Ovary (tissue), 9 donors: ENCODE data around the gene PADI6. TPM values are rescaled to one million over a fixed set of nuclear protein-coding genes. Genes with fewer than 3 reads are reported as not detected.

Experiments
- DNase-seq, 5 donors: peaks; one replicate each; pipeline ENCODE4 v3.0.0-alpha.2; 2019 to 2020
- H3K27ac ChIP-seq, 2 donors: fragments of 200-600 bp; one replicate each; pipeline versions ENCODE4 v1.5.1 to v1.8.0; 2019 to 2022
- H3K27me3 ChIP-seq: fragments of 200-600 bp; one replicate; pipeline ENCODE4 v1.8.0; 2022
- H3K36me3 ChIP-seq: fragments of 200-600 bp; sonication (generic); one replicate; pipeline ENCODE4 v1.5.1; 2019
- H3K4me1 ChIP-seq: one replicate; pipeline ENCODE4 v1.8.1; 2013; ENCODE audit warnings: mild to moderate bottlenecking, moderate library complexity; ENCODE audit not compliant: insufficient read depth
- H3K4me3 ChIP-seq: fragments of 200-600 bp; sonication (generic); one replicate; pipeline ENCODE4 v1.5.1; 2017
- H3K9me3 ChIP-seq, 2 donors: fragments of 200-600 bp in 1 of 2; sonication (generic) in 1 of 2; one replicate each; pipeline versions ENCODE4 v1.5.1 to v1.8.1; 2013 to 2019; ENCODE audit warnings: mild to moderate bottlenecking in 1 of 2, moderate library complexity in 1 of 2
- CTCF ChIP-seq, 3 donors: fragments of 450-650 bp in 2 of 3; fragments of 200-600 bp in 1 of 3; IDR thresholded peaks; one replicate each; pipeline versions ENCODE4 v1.5.1 to v1.8.0; 2016 to 2022; ENCODE audit warnings: antibody characterized with exemption in 3 of 3, mild to moderate bottlenecking in 1 of 3
- EP300 ChIP-seq: sonication (generic); formaldehyde crosslinking; IDR thresholded peaks from one replicate; pipeline ENCODE4 v1.6.1; 2017; ENCODE audit warnings: antibody characterized with exemption
- POLR2A ChIP-seq: fragments of 450-650 bp; IDR thresholded peaks from one replicate; pipeline ENCODE4 v1.6.1; 2017; ENCODE audit warnings: antibody characterized with exemption, mild to moderate bottlenecking, moderate library complexity
- WGBS, 3 donors: extraction: QIAGEN DNeasy Blood & Tissue Kit in 1 of 3; methylation state at CpG; one replicate each; pipeline versions ENCODE4 v1.1.5 to v1.1.7; 2013 to 2017; 5-methylcytosine and 5-hydroxymethylcytosine counted together
- intact Hi-C, 4 donors: fragments of 100-400 bp; cut with DNase I; formaldehyde crosslinking; loops; one replicate each; pipeline versions ENCODE4 v1.11.0 to v1.15.1; 2022 to 2023
- polyA plus RNA-seq, 2 donors: library from polyadenylated mRNA; stranded (reverse); fragments of 200-250 nt in 1 of 2; fragments of 350-450 nt in 1 of 2; fragmentation: Illumina TruSeq in 1 of 2; extraction: RNeasy Lipid Tissue Mini Kit (QIAGEN cat#74804) in 1 of 2; gene quantifications; one replicate each; pipeline ENCODE4 v1.2.3, GENCODE V29; 2013 to 2014
- total RNA-seq, 7 donors: library from RNA; depleted of rRNA in 2 of 7; stranded (reverse); fragments of >200 nt in 2 of 7; fragmentation: NEBNext Ultra II Directional in 3 of 7; extraction: Animal tissue kit (Norgen Biotek cat#: 25700) in 3 of 7; gene quantifications; one replicate each; pipeline versions ENCODE4 v1.1.0 to v1.2.4, GENCODE V29; 2016 to 2023
- donor health status: DM: no; HTN: no; CAD: no; lungs with moderate emphysema.
- donor health status: DM: no; HTN: no; CAD: no.
- donor health status: Bipolar disorder and iron deficiency.
- donor health status: DM: yes; HTN: yes; CAD: no.
- donor health status: DM: no; HTN: no; CAD: no.
- donor health status: DM: yes; HTN: yes; CAD: no.

The PADI6 gene
- total and polyA plus RNA-seq, 9 donors = 0.10 to 4.3 (median 0.18) TPM; not detected in 6

DNA sequence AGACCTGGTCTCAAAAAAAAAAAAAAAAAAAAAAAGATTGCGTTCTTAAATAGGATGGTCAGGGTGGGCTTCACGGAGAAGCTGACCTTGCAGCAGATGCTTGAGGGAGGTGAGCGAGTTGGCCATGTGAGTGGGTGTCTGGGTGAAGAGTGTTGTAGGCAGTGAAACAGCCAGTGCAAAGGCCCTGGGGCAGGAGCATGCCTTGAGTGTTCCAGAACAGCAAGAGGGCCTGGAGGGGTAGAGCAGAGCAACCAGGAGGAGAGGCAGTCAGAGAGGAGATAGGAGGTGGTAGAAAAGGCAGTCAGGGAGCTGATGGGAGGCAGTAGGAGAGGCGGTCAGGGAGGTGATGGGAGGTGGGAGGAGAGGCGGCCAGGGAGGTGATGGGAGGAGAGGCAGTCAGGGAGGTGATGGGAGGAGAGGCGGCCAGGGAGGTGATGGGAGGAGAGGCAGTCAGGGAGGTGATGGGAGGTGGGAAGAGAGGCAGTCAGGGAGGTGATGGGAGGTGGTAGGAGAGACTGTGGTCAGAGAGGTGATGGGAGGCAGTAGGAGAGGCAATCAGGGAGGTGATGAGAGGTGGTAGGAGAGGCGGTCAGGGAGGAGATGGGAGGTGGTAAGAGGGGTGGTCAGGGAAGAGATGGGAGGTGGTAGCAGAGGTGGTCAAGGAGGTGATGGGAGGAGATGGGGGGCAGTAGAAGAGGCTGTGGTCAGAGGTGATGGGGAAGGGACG is 20.2 kb upstream of the PADI6 start:
- no peak for DNase-seq
- WGBS, 3 donors = 63 to 65% (median 65%) methylated on average over 7 to 8 of the region's 8 CpGs
- H3K4me1 ChIP-seq = no peaks in the 10 kb centered on the region
- no peak overlapping the region for H3K27ac ChIP-seq
- TF ChIP-seq EP300 = no peak
- intact Hi-C loops = no loop called here
- no peak overlapping the region for H3K4me3 ChIP-seq
- H3K27me3 ChIP-seq = no peaks in the 10 kb centered on the region
- H3K36me3 ChIP-seq = no peaks in the 10 kb centered on the region
- H3K9me3 ChIP-seq = no peaks in the 10 kb centered on the region

DNA sequence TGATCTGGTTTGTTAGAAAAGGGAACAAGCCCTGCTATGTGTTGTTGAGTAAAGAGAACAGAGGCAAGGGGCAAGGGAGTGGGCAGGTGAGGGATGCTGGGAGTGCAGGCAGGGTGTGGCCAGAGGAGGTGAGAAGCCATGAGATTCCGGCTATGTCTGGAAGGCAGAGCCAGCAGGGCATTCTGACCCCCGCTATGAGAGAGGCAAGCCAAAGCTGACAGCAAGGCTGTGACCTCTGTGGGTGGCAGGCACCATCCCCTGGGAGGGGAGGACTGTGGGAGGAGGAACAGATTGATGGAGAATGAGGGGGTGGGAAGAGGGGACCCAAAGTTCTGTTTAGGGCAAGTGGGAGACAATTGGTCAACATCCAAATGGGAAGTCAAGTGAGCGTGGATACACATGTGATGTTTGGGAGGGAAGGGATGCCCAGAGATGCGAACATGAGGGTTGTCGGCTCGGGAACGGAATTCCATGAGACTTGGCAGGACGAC is 19.5 kb upstream of the PADI6 start:
- TF ChIP-seq POLR2A (no peak), EP300 (no peak), CTCF (IDR thresholded peaks at IDR 0.05) (no peak)
- Histone ChIP-seq H3K9me3 (no peaks in the 10 kb centered on the region), H3K4me3 (no peak overlapping the region), H3K27me3 (no peaks in the 10 kb centered on the region), H3K27ac (no peak overlapping the region), H3K4me1 (no peaks in the 10 kb centered on the region), H3K36me3 (no peaks in the 10 kb centered on the region)
- no peak for DNase-seq
- intact Hi-C loops = no loop called here
- WGBS, 3 donors = 55 to 60% (median 56%) methylated on average over 8 of the region's 8 CpGs

DNA sequence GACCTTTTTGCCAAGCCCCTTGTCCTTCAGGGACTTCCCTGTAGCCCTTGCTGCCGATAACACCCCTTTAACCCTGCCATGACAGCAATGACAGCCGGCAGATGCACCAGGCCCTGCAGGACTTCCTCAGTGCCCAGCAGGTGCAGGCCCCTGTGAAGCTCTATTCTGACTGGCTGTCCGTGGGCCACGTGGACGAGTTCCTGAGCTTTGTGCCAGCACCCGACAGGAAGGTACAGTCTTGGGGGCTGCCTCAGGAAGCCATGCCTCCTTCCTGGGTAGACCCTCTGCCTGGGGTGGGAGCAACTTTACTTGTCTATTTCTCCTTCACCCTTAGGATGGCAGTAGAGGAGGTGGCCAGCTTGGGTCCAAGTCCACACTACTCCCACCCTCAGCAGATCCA is 16.1 kb upstream of the PADI6 start:
- H3K4me3 ChIP-seq = no peak overlapping the region
- TF ChIP-seq CTCF (IDR thresholded peaks at IDR 0.05) = no peak
- no peak for TF ChIP-seq POLR2A
- no peak for TF ChIP-seq EP300
- DNase-seq = no peak
- no peaks in the 10 kb centered on the region for H3K9me3 ChIP-seq
- H3K27me3 ChIP-seq = no peaks in the 10 kb centered on the region
- WGBS, 3 donors = 65 to 74% (median 68%) methylated on average over 6 of the region's 6 CpGs
- no peaks in the 10 kb centered on the region for H3K36me3 ChIP-seq
- no peaks in the 10 kb centered on the region for H3K4me1 ChIP-seq
- H3K27ac ChIP-seq = no peak overlapping the region
- intact Hi-C loops = no loop called here

DNA sequence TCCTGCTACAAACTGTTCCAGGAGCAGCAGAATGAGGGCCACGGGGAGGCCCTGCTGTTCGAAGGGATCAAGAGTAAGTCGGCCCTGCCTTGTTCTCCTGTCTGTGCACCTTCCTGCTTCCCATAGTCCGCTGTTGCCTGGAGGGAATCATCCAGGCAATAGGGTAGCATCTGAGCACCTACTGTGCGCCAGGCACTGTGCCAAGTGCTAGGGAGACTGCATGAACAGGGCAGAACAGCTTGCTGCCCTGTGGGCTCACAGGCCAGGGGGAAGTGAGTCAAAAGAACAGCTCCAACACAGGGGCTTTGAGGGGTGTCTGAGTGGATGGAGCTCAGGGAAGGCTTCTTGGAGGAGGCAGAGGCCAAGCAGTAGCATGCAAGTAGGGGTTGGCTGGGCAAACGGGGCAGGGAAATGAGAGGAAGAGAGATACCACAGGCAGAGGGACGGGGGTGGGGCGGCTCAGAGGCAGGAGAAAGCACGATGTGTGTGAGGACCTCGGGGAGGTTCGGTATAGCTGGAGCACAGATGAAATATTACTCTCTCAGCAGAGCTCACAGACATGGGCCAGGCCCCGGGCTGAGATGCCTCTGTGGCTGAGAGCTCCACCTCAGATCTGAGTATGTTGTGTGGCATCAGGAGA is 15.5 kb upstream of the PADI6 start:
- WGBS, 3 donors = 49 to 56% (median 50%) methylated on average over 12 of the region's 12 CpGs
- no peak for TF ChIP-seq POLR2A
- no peak for TF ChIP-seq CTCF (IDR thresholded peaks at IDR 0.05)
- TF ChIP-seq EP300 = no peak
- H3K4me3 ChIP-seq = no peak overlapping the region
- no peaks in the 10 kb centered on the region for H3K4me1 ChIP-seq
- no peaks in the 10 kb centered on the region for H3K36me3 ChIP-seq
- intact Hi-C loops = no loop called here
- H3K27me3 ChIP-seq = no peaks in the 10 kb centered on the region
- no peaks in the 10 kb centered on the region for H3K9me3 ChIP-seq
- no peak overlapping the region for H3K27ac ChIP-seq
- no peak for DNase-seq

DNA sequence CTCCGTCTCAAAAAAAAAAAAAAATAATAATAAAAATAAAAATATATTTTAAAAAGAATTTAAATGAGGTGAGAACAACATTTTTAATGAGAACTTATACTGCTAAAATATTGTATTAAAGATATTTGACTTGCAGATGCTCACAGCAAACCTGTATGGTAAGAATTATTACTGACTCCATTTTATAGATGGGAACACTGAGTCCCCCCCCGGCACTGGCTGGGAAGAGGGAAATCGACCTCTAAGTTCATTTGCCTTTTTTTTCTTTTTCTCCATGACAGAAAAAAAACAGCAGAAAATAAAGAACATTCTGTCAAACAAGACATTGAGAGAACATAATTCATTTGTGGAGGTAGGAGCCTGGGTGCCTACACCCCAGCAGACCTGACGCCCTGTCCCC is 13.4 kb upstream of the PADI6 start:
- Histone ChIP-seq H3K36me3 (no peaks in the 10 kb centered on the region), H3K4me3 (no peak overlapping the region), H3K27ac (no peak overlapping the region), H3K4me1 (no peaks in the 10 kb centered on the region), H3K9me3 (no peaks in the 10 kb centered on the region), H3K27me3 (no peaks in the 10 kb centered on the region)
- intact Hi-C loops = no loop called here
- no peak for DNase-seq
- no peak for TF ChIP-seq POLR2A
- TF ChIP-seq EP300 = no peak
- TF ChIP-seq CTCF (IDR thresholded peaks at IDR 0.05) = no peak
- whole genome bisulfite sequencing, 3 donors = 65 to 78% (median 76%) methylated on average over 4 of the region's 4 CpGs
